Coronary artery (tissue), 2 donors: Measurements from ENCODE around the gene USPL1.
A peak's percentile ranks its signal among the peaks of the same experiment; 100 is the strongest.

ENCODE experiments used
- DNase-seq: peaks from one replicate; pipeline ENCODE4 v3.0.0-alpha.2; 2017; ENCODE audit warnings: low spot score
- H3K27ac ChIP-seq, 2 donors: fragments of 200-600 bp; sonication (generic); one replicate each; pipeline ENCODE4 v1.5.1; 2016 to 2019
- H3K4me3 ChIP-seq: fragments of 200-600 bp; sonication (generic); 2 replicates; pipeline ENCODE4 v1.5.1; 2016; ENCODE audit warnings: mild to moderate bottlenecking, moderate library complexity
- TF ChIP-seq, protein P1 (sequence below): fragments of 200-600 bp; sonication (generic); IDR thresholded peaks from one replicate; pipeline ENCODE4 v1.5.1; 2019; ENCODE audit warnings: antibody characterized with exemption

Gene USPL1

DNA sequence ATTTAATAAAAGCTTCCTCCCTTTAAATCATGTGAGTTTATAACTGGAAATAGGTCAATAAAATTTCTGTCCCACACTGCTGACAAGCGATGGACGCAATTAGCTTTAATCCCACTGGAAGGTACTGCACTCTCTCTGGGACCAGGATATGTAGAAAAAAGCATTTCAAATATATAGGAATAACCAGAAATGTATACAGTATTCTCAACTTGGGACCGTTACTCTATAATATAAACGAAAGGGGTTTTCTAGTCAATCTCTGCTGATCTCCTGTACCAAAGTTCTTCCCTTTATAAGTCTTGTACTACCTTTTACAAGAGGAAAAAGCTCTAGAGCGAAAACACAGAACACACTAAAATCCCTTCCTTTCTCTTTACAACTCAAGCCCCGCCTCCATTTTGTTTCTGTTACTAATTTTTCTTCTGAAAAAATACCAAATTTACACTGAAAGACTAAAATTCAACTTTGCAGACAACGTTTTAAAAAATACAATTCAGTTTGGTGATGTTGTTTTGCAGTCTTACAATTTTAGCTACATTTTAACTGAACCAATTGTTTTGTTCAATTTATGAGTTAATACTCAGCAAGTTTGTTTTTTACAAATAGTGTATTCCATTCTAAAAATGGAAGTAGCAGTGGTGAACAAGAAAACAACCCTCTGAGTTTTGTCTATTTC lies 1.7 kb upstream of the USPL1 start:
- DNase-seq = no peak
- Histone ChIP-seq H3K27ac (peak overlapping the region; percentile 95 to 99), H3K4me3 (peak overlapping the region; percentile 92)
- TF ChIP-seq, protein P1, sequence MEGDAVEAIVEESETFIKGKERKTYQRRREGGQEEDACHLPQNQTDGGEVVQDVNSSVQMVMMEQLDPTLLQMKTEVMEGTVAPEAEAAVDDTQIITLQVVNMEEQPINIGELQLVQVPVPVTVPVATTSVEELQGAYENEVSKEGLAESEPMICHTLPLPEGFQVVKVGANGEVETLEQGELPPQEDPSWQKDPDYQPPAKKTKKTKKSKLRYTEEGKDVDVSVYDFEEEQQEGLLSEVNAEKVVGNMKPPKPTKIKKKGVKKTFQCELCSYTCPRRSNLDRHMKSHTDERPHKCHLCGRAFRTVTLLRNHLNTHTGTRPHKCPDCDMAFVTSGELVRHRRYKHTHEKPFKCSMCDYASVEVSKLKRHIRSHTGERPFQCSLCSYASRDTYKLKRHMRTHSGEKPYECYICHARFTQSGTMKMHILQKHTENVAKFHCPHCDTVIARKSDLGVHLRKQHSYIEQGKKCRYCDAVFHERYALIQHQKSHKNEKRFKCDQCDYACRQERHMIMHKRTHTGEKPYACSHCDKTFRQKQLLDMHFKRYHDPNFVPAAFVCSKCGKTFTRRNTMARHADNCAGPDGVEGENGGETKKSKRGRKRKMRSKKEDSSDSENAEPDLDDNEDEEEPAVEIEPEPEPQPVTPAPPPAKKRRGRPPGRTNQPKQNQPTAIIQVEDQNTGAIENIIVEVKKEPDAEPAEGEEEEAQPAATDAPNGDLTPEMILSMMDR = no peak

DNA sequence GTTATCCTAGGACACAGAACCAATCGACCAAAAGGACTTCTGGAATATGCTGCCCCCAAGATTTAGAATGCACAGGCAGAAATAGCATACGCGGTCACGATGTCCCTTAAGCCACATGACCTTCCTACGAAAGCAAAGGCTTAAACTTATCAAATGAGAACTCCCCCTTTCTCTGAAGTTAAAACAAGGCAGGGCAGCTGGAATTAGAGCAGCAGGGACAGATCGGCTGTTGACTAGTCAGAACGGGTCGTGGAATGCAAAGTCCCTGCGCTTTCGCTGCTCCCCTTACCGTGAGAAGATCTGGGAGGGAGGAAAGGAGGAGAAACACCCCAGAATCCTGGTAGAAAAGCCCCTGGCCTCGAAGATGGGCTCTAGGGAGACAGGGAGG lies 799 bp upstream of the USPL1 start:
- peak overlapping the region; percentile 92 for H3K4me3 ChIP-seq
- peak; percentile 89 for DNase-seq
- TF ChIP-seq, protein P1 = no peak
- H3K27ac ChIP-seq = peak overlapping the region; percentile 95 to 99

- Histone ChIP-seq H3K4me3 (peak overlapping the region; percentile 92), H3K27ac (peak overlapping the region; percentile 95 to 99)
- DNase-seq = peak; percentile 74
- TF ChIP-seq, protein P1 = no peak
Measured at GRCh38 chr13:30618186-30618929, 638 bp downstream of the USPL1 start.

DNA sequence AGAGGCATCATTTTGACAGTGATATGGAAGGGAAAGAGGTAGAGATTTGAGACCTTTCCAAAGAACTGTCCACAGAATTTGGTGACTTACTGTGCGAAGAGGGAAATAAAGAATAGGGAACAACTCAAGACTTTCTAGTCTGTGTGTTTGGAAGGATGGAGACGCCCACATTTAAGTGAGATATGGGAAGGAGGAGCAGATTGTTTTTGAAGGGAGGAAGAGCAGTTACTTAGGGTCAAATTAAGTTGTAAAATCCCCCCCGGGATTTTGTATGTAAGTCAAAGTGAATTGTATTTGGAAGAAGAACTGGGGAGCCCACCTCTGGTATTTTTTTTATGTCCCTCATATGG lies 1.2 kb downstream of the USPL1 start:
- no peak for DNase-seq
- Histone ChIP-seq H3K27ac (peak overlapping the region; percentile 95 to 99), H3K4me3 (peak overlapping the region; percentile 92)
- TF ChIP-seq, protein P1 = no peak

DNA sequence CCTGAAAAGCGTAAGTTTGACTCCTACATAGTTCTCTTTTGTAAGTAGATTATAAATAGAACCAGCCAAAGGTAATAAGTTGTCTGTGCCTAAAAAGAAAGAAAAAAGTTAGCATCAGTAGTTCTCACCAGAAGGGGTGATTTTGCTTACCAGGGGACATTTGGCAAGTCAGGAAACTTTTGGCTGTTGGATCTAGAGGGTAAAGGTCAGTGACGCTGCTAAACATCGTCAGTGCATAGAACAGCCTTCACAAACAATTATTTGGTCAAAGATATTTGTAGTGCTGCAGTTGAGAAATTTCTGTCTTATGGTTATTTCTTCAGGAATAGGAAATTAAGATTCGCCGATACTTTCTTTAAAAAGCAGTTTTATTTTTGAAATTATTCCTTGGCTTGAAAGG lies 2.0 kb downstream of the USPL1 start:
- Histone ChIP-seq H3K4me3 (peak overlapping the region; percentile 92), H3K27ac (no peak overlapping the region)
- DNase-seq = no peak
- TF ChIP-seq, protein P1 = no peak

DNA sequence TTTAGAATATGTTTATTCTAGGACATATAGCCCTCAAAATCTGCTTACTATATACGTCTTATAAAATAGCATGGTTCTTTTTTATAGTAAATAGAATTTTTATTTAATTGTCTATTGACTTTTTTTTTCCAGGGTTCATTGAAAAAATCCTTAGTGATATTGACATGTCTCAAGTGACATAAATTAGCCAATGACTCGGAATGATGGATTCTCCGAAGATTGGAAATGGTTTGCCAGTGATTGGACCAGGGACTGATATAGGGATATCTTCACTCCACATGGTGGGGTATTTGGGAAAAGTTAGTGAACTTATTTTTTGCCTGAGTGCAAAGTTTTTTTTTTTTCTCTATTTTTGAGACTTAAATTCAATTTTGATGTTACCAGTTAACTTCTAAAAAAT lies 3.2 kb downstream of the USPL1 start:
- H3K4me3 ChIP-seq = no peak overlapping the region
- no peak overlapping the region for H3K27ac ChIP-seq
- DNase-seq = no peak
- TF ChIP-seq, protein P1 = no peak

- Histone ChIP-seq H3K4me3 (no peak overlapping the region), H3K27ac (no peak overlapping the region)
- no peak for DNase-seq
- TF ChIP-seq, protein P1 = no peak
Measured at GRCh38 chr13:30622551-30622950, 4.8 kb downstream of the USPL1 start.
